Mucosa of rectum (tissue), 2 donors: ENCODE data around the gene RTN4RL1.

Experiments used
- H3K27ac ChIP-seq, 2 donors: one replicate each; pipeline ENCODE4 v1.7.0; 2013; ENCODE audit warnings: inconsistent platforms in 2 of 2, low read depth in 2 of 2, low read length in 2 of 2
- H3K27me3 ChIP-seq, 2 donors: one replicate each; pipeline ENCODE4 v1.7.0; 2013; ENCODE audit warnings: low read length in 2 of 2; ENCODE audit not compliant: control insufficient read depth in 2 of 2, insufficient read depth in 2 of 2
- H3K36me3 ChIP-seq, 2 donors: one replicate each; pipeline ENCODE4 v1.7.0; 2013; ENCODE audit warnings: low read length in 2 of 2; ENCODE audit not compliant: control insufficient read depth in 2 of 2, insufficient read depth in 2 of 2
- H3K4me1 ChIP-seq, 2 donors: one replicate each; pipeline ENCODE4 v1.7.0; 2013; ENCODE audit warnings: low read length in 2 of 2, mild to moderate bottlenecking in 1 of 2; ENCODE audit not compliant: control insufficient read depth in 2 of 2, insufficient read depth in 2 of 2
- H3K4me3 ChIP-seq, 2 donors: one replicate each; pipeline ENCODE4 v1.7.0; 2013; ENCODE audit warnings: low read length in 2 of 2
- H3K9ac ChIP-seq, 2 donors: one replicate each; pipeline ENCODE4 v1.7.0; 2013; ENCODE audit warnings: low read length in 2 of 2, low read depth in 1 of 2, mild to moderate bottlenecking in 1 of 2
- H3K9me3 ChIP-seq, 2 donors: one replicate each; pipeline ENCODE4 v1.7.0; 2013; ENCODE audit warnings: low read length in 2 of 2; ENCODE audit not compliant: control insufficient read depth in 2 of 2
- donor health status: healthy.
- donor health status: Normal muscosa, but diverticular disease.

RTN4RL1 gene

DNA sequence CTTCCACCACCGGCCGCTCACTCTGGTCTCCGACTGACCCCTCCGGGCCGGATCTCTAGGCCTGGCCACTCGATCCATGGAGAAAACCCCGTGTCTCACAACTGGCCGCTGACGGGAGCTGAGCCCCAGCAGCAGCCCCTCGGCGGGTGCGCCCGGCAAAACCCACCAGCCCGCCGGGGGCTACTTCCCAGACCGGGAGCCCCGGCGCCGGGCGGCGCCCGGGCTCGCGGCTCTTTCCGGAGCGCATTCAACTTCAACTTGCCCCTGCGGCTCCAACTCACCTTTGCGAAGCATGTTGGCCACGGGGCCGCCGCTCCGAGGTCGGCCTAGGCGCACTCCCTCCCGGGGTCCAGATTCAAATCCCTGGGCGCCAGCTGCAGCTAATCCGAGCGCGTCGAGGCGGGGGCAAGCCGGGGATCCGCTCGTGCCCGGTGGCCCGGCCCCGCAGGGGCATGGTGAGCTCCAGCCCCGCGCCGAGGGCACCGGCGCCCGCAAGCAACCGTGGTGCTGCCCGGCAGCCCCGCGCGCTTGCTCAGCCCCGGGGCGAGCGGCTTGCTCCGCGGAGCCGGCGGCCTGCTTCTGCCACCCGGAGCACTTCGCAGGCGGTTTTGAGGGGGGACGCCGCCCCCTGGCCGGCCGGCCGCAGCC, 438 bp downstream of the RTN4RL1 start:
- Histone ChIP-seq H3K9me3 (no peaks in the 10 kb centered on the region), H3K27me3 (peaks cover 19 to 24% of the 10 kb centered on the region in 2 donors), H3K27ac (no peak overlapping the region), H3K9ac (no peak overlapping the region), H3K36me3 (no peaks in the 10 kb centered on the region), H3K4me1 (peaks cover 5 to 15% of the 10 kb centered on the region in 2 donors), H3K4me3 (peak overlapping the region; percentile 41 to 53)

DNA sequence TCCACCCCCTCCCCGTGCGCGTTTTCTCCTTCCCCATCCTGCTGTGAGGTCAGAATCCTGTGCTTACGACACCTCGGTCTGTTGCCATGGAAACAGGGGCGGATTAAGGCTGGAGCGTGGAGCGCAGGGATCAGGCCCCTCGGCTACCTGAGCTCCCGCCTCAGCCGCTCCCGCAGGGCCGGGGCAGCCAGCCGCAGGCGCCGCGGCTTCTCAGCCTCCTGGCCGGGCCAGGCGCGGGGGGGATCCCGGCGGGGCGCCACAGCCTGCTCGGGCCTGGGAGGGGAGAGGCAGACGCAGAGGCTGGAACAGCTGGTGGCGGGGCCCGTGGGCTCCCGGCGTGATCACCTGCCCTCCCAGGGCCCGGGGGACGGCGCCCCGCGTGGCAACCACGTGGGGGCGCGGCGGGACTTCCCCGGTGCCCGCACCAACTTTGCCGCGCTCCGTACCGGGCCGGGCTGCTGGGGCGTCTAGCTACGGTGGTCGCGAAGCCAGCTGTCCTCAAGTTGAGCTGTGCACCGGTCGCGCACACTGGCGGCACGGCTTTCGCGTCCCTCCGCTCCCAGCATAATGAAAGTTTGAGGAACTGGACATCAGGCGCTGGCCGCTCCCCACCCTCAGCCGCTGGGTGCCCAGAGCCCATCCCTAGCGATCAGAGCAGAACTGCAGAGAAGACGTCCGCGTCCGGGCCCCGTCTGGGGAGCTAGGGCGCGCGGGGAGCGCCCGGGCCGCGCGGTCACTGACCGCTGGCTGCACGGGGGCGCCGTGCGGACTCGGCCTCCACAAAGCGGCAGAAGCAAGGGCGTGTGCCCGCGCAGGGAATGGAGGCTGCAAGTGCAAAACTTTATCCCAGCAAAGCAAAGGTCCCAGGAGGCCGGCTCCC, 1.2 kb downstream of the RTN4RL1 start:
- peaks cover 21 to 24% of the 10 kb centered on the region in 2 donors for H3K27me3 ChIP-seq
- peaks cover 5 to 15% of the 10 kb centered on the region in 2 donors for H3K4me1 ChIP-seq
- H3K4me3 ChIP-seq: peak overlapping the region; percentile 17 to 41
- H3K9me3 ChIP-seq: no peaks in the 10 kb centered on the region
- H3K9ac ChIP-seq: no peak overlapping the region
- no peak overlapping the region for H3K27ac ChIP-seq
- no peaks in the 10 kb centered on the region for H3K36me3 ChIP-seq

DNA sequence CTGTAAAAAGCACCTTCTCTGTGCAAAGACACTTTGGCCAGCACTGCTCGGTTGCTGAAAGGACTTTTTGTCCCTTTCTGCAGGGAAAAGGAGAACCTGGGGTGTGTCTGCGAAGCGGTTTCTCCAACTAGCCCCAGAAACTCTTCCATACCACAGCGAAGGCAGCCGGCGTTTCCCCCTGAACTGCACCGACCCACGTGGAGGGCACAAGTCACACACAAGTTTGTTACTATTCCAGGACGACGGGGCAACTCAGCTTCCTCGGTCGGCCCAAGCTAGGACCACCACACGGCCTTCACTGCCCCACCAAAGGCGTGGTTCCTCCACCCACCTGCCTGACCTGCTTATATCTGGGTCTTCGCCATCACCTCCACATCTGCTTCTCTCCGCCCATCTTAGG, 1.9 kb downstream of the RTN4RL1 start:
- no peaks in the 10 kb centered on the region for H3K9me3 ChIP-seq
- no peak overlapping the region for H3K4me3 ChIP-seq
- no peak overlapping the region for H3K9ac ChIP-seq
- no peak overlapping the region for H3K27ac ChIP-seq
- H3K27me3 ChIP-seq: peaks cover 21 to 25% of the 10 kb centered on the region in 2 donors
- no peaks in the 10 kb centered on the region for H3K36me3 ChIP-seq
- peaks cover 5 to 15% of the 10 kb centered on the region in 2 donors for H3K4me1 ChIP-seq

DNA sequence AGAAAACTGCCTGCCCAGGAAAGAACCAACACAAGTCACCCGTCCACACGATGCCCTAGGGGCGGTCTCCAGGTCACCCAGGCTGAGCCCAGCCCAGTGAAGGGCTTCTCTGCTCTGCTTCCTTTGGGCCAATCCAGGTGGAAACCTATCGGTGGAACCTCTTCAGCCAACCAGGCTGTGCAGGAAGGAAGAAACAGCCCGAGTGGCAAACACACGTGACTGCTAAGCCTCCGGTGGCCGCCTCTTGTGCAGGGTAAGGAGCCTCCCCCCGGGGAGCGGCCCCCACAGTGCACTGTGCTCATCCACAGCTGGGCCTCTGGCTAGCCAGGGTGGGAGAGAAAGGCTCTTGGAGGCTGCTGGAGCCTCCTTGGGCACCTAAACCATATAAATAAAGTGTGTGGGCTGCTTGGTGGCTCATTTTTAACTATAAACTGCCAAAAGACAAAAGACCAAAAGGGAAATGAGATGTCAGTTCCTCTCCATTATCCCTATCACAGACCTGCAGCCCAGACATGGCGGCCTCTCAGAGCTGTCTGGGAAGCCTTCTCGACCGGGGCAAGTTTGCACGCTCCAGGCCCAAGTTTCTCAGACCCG, 2.4 kb downstream of the RTN4RL1 start:
- no peak overlapping the region for H3K9ac ChIP-seq
- no peak overlapping the region for H3K27ac ChIP-seq
- peaks cover 21 to 26% of the 10 kb centered on the region in 2 donors for H3K27me3 ChIP-seq
- no peaks in the 10 kb centered on the region for H3K36me3 ChIP-seq
- peaks cover 5 to 15% of the 10 kb centered on the region in 2 donors for H3K4me1 ChIP-seq
- no peak overlapping the region for H3K4me3 ChIP-seq
- no peaks in the 10 kb centered on the region for H3K9me3 ChIP-seq

DNA sequence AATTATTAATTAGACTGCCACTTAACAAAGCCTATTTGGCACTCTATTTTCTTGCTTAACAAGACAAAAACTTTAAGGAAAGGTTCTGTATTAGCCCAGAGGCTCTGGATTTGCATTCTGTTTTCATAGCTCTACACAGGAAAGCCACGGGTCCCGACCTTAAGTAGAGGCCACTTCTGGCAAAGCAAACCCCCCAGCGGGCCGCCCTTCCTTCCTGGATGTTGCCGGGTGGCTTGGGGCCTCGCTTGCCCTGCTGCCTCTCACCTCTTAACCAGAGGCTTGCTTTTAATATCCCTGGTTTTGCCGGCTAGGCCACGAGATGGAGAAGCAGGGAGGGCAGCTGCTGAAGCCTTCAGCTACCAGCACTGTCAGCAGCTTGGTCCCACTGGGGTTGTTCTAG, 4.4 kb downstream of the RTN4RL1 start:
- Histone ChIP-seq H3K27ac (no peak overlapping the region), H3K36me3 (no peaks in the 10 kb centered on the region), H3K4me1 (peaks cover 4 to 14% of the 10 kb centered on the region in 2 donors), H3K27me3 (peaks cover 15 to 30% of the 10 kb centered on the region in 2 donors), H3K4me3 (no peak overlapping the region), H3K9me3 (no peaks in the 10 kb centered on the region), H3K9ac (no peak overlapping the region)

DNA sequence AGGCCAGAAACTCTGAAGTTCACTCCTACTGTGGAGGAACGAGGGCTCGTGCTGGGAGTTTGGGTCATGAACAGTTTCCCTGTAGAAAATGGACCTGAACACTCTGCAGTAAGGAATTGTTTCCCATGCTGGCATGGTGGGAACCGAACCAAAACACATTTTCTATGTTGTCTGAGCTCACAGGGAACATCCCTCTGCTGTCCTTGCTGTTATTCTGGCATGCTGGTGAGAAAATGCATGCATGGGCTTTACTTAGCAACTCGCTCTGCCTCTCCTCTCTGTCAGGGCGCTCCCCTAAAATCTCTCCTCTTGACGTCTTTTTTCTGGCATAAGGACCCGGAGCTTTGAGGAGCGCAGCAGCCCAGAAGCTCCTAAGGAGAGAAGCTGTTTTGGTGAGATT, 5.4 kb downstream of the RTN4RL1 start:
- Histone ChIP-seq H3K4me1 (peaks cover 2 to 10% of the 10 kb centered on the region in 2 donors), H3K9me3 (no peaks in the 10 kb centered on the region), H3K4me3 (no peak overlapping the region), H3K36me3 (no peaks in the 10 kb centered on the region), H3K27me3 (peaks cover 14 to 27% of the 10 kb centered on the region in 2 donors), H3K27ac (no peak overlapping the region), H3K9ac (no peak overlapping the region)

DNA sequence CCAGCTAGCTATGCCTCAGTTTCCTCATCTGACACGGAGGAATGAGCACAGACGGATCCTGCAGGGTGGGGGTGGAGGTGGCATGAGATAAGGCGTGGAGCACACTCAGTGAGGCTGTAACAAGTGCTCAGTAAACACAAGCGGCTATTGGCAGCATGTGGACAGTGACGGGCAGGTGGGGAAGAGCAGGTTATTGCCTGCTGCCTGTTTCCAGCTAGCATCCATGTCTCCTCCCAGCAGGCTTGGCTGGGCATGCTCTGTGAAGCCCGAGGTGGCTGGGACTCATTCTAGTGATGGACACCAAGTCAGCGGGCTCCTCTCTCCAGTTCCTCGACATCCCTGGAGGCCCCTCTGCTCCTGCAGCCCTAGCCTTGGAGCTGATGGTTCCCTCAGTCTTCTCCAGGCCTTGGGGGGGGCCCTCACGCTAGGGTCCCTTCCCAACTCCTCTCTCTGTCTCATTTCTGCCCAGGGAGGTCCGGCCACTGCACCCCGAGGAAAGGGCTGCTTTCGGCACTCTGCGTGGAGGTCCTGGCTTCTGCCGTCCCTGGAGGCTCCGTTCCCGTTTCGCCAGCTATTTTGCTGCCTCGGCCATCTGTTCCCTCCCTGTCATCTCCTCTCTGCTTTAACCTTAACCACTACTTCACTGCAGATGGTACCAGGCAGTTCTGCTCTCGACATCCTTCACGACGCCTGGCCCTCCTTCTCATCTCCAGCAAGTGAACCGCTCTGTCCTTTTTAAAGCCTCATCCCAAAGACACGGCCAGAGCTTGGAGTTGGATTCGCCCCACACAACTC, 6.2 kb downstream of the RTN4RL1 start:
- no peak overlapping the region for H3K9ac ChIP-seq
- H3K27me3 ChIP-seq: peaks cover 14 to 22% of the 10 kb centered on the region in 2 donors
- H3K4me1 ChIP-seq: peaks cover 0 to 2% of the 10 kb centered on the region in 2 donors
- no peak overlapping the region for H3K4me3 ChIP-seq
- no peaks in the 10 kb centered on the region for H3K9me3 ChIP-seq
- H3K36me3 ChIP-seq: no peaks in the 10 kb centered on the region
- H3K27ac ChIP-seq: no peak overlapping the region

DNA sequence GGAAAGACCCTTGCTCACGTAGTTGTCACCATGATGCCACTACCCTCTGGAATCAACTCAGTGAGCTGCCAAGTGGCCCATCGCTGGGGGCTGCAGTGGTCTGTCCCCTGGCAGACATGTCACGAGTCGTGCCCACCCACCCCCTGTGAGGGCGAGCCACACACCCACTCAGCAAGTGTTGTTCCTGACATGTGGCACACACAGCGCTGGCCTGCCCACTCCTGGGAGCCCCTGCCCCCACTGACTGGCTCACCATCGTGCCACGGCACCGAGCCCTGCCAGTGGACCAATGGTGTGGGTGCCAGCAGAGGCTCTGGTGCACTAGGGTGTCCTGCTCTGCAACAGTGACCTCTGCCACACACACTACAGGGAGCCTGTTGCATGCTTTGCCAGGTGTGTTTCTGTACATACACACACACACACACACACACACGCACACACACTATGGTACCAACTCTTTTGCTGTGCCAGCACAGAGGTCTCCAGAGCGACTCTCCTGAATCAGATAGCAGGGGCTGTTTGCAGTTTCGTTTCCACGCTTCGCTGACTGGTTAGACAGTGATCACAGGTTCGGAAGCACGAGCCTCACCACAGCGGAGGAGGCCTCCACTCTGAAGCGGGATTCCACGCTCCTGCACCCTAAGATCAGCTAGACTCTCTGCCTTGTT, 7.7 kb downstream of the RTN4RL1 start:
- Histone ChIP-seq H3K4me1 (no peaks in the 10 kb centered on the region), H3K9me3 (no peaks in the 10 kb centered on the region), H3K27ac (no peak overlapping the region), H3K36me3 (no peaks in the 10 kb centered on the region), H3K27me3 (peaks cover 6 to 18% of the 10 kb centered on the region in 2 donors), H3K4me3 (no peak overlapping the region), H3K9ac (no peak overlapping the region)

DNA sequence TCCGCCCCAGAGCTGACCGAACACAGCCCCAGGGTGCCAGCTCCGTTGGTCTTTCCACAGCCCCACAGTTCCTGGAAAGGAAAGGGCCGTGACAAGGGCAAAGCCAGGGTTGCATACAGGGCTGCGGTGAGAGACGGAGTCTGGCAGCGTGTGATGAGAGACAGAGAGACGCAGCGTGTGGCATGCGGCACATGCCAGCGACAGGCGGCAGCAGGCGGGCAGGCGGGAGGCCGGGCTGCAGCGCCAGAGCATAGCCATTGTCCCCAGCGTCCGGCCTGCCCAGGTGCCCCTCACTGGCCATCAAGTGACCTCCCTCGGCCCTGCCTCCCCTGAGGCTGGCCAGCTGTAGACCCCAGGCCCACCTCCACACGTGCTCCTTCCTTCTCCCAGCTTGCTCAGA, 8.6 kb downstream of the RTN4RL1 start:
- no peaks in the 10 kb centered on the region for H3K9me3 ChIP-seq
- H3K4me3 ChIP-seq: no peak overlapping the region
- no peak overlapping the region for H3K9ac ChIP-seq
- H3K36me3 ChIP-seq: no peaks in the 10 kb centered on the region
- no peak overlapping the region for H3K27ac ChIP-seq
- peaks cover 6 to 18% of the 10 kb centered on the region in 2 donors for H3K27me3 ChIP-seq
- H3K4me1 ChIP-seq: peaks cover 1 to 2% of the 10 kb centered on the region in 2 donors
